Measurements from ENCODE around the gene PGAP1.

PGAP1 gene

GRCh38 chr2:196949116-196949515 is 22.6 kb upstream of the PGAP1 start:
- DNase-seq: no peak

DNA sequence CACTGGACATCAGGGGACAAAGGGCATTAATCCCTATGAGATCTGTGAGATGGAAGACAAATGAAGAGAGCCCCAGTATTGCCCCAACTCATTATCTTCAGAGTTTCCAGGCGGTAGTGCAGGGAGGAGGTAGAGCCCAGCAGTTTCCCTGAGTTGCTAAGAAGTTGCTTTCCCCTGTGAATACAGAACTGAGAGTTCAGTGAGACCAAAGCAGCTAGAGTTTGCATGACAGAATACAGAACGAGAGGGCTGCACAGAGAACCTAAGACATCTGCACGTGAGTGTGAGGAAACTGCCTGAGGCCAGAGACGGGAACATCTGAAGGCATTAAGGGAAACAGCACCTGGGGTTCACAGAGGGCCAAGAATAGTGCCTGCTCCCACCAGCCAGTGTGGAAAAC is 18.1 kb upstream of the PGAP1 start:
- DNase-seq: no peak

DNA sequence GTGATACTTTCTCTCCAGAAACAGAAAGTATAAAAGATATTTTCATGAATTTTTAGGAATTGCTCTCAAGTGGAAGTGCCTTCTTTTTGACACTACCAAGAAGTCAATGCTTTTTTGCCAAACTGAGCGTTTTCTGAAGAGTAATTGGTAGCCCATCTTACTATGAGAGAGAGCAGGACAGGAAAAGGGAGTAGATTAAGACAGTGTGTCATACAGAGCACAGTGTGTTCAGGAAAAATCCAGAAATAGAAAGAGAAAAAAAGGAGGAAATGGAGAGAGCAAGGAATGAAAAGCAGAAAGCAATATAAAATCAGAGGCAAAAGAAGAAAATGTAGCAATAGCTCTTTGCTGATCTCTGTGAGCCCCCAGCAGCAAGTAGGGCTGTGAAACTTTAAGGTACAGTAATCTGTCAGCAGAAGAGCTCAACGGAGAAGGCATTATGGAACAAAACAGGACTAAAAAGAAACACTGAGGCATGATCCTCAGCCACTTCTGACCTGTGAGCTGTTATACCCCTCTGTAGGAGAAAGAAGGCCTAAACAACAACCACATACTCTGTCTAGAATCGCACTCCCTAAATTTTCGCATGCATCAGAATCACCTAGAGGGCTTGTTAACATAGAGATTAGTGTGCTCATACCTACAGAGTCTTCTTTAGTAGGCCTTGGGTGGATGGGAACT is 15.0 kb upstream of the PGAP1 start:
- DNase-seq: no peak

DNA sequence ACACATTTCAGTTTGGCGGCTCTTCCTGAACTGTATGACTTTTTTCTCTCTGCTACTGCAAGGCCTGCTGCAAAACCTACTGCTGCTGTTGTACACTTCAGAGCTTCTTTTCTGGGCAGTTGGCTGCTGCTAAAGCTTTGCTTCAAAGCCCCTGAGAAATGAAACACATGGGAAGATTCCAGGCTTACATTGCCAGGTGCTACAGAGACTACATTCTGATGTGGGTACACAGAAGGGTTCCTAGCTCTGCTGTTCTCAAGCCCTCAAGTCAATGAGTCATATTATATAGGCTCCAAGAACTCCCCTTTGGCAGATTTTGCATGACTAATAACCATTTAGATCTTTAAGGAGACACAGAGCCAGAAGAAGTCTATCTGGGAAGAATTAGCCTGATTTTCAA is 12.9 kb upstream of the PGAP1 start:
- DNase-seq: no peak

- DNase-seq: no peak
Measured at GRCh38 chr2:196935432-196935831, 8.9 kb upstream of the PGAP1 start.

GRCh38 chr2:196934672-196935071 is 8.2 kb upstream of the PGAP1 start:
- DNase-seq: no peak

- DNase-seq: no peak
Measured at GRCh38 chr2:196931555-196931954, 5.0 kb upstream of the PGAP1 start.

DNA sequence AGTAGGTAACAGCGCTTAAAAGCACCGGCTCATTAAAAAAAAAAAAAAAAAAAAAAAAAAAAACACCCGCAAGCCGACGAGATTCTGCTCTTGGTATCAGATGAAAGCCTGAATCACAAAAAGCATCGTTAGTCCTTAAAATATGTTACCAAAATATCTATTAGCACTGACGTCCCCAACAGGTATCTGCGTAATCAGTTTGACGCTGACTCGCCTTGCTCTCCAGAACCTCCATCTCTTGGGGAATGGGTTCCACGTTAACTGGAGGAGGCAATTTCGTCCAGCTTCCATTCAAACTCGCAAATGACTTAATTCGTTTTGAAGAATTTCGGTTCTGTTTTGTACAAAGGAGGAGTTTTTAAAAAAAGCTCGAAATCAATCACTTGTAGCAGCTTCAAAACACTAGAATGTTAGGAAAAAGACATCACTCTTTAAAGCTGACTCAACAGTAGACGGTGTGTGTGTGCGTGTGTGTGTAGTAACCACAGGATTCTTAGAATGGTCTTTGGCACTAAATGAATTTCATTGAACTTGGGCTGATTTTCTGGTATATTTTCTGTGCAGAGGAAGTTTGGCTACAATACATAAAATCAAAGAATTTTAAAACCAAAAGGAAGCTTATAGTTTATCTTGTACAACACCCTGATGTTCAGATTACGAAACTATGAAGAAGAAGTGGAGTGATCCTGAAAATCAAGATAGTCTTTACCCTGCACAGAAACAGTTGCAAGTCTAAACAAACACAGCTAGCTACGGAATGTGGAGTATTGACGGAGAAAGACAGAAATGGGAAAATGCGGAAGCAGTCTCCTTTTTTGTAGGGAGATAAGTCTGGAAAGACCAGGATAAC is 1.1 kb upstream of the PGAP1 start:
- DNase-seq: peak; percentile 57

DNA sequence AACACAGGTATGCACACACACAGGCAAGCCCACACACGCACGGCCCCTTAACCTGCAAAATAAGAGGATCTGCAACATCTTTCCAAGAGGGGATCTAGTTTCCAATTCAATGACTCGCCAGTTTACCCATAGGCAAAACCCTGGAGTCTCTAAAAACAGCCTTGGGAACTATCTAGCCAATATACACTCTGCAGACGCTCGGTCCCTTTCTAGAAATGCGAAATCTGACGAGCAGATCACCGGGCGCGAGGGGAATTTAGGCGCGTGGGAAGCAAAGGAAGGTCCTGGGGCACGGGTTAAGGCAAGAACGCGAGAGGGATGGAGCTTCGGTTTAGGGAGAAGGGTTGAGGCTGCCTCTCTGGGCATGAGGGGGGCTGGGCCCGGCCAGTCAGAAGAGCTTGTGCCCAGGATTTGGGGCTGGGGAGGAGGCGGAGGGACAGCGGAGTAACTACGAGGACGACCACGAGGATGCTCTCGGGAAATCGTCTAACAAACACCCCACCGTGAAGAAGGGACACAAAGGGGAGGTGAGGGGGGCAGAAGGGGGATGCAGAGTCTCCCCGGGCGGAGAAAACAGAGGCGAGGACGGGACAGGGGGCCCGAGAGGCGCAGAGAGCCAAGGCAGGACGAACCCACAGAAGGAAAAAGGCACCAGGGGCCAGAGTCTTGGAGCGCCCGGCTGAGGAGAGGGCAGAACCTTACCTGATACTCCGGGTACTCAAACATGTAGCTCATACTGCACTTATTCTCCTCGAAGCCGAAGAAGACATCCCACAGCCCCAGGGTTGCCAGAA is 542 bp downstream of the PGAP1 start:
- peak; percentile 88 for DNase-seq

DNA sequence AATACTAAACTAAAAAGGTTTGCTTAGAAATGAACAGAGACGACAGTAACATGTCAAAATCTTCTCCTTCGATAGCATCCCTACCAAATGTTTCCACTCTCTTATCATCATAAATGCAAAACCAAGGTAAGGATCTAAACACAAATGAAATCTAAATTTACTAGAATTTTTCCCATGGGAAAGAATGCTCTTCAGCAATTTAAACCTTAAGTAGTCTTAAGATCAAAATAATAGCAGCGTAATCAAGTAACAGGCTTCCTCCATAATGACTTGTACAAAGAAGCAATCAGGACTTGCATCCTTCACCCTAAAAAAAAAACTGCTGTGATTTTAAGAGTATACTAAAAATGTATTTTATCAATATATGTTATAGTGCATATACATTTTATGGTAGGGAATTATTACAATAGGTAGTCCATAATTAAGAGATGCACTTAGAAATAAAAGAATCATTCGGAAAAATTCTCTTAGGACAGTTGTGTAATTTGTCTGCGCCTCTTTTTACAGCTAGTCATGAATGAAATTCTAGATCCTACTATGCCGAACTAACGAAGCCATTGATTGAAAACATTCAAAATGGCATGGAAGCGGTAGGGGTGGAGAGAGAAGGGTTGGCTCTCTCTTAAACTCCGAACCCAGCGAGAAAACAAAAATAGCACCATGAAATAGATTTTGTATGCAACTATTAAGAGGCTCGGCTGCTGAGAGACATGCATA is 1.3 kb downstream of the PGAP1 start:
- DNase-seq: peak; percentile 88

GRCh38 chr2:196924051-196924450 is 2.5 kb downstream of the PGAP1 start:
- DNase-seq: no peak

DNA sequence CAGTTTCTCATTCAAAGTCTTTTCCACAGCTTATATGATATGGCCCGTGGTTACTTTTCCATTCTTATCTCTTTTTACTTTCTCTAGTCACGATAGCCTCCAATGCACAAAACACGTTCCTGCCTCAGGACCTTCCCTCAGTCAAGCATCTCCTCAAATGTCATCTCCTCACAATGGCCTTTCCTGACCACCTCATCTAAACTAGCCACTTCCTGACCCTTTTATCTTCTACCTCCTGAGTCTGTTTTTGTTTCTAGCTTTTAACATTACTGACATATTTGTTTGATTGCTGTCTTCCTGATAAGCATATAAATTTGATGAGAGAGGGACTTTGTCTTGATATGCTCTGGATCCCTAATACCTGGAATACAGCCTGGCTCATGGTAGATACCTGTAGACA is 7.6 kb downstream of the PGAP1 start:
- DNase-seq: no peak

DNA sequence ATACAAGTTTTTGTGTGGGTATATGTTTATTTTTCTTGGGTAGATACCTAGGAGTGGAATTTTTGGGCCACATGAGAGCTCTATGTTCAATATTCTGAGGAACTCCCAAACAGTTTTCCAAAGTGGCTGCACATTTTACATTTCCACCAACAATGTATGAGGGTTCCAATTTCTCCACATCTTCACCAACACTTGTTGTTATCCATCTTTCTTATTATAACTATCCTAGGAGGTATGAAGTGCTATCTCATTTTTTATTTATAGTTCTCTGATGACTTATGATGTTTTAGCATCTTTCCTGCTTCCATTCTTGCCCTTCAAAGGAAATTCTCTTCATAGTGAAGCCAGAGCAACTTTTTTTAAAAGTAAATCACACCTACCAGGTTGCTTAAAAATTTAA is 8.7 kb downstream of the PGAP1 start:
- no peak for DNase-seq

- DNase-seq: no peak
Measured at GRCh38 chr2:196915507-196916189, 10.9 kb downstream of the PGAP1 start.

GRCh38 chr2:196914867-196915460 is 11.5 kb downstream of the PGAP1 start:
- no peak for DNase-seq

DNA sequence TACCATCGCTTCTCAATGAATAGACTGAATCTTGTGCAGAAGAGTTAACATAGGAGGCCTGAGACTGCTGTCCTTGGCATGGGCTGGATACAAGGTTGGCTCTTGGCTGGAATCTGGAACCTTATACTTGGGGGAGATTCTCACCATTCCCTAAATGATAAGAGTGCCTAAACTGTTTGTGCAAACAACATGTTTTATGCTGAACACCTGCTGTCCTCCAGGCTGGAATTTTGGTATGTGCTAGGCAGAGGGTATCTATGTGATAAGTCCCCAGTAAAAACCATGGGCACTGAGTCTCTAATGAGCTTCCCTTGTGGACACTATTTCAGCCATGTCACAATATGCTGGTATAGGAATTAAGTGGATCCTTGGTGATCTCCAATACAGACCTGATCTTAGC is 12.8 kb downstream of the PGAP1 start:
- no peak for DNase-seq

GRCh38 chr2:196905365-196905764 is 21.1 kb downstream of the PGAP1 start:
- DNase-seq: peak; percentile 25

GRCh38 chr2:196902828-196903227 is 23.7 kb downstream of the PGAP1 start:
- no peak for DNase-seq

- DNase-seq: no peak
Measured at GRCh38 chr2:196900843-196901242, 25.7 kb downstream of the PGAP1 start.

- DNase-seq: no peak
Measured at GRCh38 chr2:196899976-196900375, 26.5 kb downstream of the PGAP1 start.

GRCh38 chr2:196891136-196891535 is 35.4 kb downstream of the PGAP1 start:
- no peak for DNase-seq

DNA sequence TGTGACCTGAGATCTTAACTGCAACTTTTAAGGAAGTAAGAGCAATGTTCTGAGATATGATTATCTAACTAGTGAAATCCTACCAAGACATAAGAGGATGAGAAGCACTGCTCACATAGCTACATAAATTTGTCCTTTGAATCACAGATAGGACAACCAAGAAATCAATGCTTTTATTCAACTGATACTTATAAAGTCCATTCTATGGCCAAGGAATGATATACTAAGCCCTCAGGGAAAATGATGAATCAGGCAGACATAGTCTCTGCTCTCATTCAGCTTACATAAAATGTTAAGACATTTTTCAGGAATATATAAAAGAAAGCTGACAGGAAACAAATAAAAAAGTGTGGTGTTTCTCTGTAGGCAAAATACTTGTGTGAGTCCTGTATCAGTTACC is 39.1 kb downstream of the PGAP1 start:
- DNase-seq: no peak
